ENCODE measurements around the gene SGCE. TPM values are rescaled to one million over a fixed set of nuclear protein-coding genes. Genes with fewer than 3 reads are reported as not detected.

The SGCE gene
- total RNA-seq, 1 experiment from 2014 or later, result not detected

DNA sequence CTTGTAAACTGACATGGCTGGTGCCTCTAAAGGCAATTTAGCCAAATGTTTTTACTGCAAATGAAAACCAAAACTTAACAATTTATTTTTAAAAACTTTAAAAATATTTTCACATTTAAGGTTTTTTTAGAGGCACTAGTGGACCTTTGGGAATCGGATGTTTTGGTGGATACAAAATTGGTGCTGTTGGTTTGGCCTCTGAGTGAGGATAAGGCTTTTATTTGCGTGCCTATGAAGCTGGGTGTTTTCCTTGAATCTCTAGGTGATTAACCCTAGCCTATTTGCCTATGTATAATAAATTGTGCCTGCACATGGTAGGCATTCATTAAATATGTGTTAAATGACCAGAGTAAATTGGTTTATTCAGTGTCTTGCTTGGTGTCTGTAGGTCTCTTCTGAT is 2.9 kb upstream of the SGCE start:
- DNase-seq (ENCODE audit: low spot score), result no peak

DNA sequence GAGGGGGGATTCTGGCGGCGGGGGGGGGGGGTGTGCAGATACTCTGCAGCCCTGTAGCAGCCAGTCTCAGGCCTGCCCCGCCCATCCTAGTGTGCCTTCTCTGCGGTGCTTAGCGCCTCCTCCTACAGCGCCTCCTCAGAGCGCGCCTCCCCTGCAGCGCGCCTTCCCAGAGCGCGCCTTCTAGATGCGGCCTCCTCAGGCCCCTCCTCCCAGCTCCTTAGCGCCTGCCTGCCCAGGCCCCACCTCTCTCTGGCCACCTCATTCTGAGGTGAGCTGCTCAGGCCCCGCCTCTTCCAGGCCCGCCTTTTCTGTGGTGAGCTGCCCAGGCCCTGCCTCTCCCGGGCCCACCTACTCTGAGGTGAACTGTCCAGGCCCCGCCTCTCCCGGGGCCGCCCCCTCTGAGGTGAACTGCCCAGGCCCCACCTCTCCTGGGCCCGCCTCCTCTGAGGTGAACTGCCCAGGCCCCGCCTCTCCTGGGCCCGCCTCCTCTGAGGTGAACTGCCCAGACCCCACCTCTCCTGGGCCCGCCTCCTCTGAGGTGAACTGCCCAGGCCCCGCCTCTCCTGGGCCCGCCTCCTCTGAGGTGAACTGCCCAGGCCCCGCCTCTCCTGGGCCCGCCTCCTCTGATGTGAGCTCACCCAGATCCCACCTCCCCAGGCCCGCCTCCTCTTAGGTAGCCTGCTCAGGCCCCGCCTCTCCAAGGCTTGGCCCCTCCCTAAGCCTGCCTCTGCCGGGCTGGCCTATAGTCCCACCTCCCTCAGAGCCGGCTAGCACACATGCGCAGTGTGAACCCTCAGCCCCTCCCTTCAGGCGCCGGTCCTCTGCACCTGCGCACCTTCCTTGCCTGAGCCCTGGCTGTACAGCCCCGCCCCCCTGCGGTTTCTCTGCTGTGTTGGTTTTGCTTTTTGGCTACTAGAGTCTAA is 2.1 kb upstream of the SGCE start:
- DNase-seq (ENCODE audit: low spot score), result peak; percentile 97

DNA sequence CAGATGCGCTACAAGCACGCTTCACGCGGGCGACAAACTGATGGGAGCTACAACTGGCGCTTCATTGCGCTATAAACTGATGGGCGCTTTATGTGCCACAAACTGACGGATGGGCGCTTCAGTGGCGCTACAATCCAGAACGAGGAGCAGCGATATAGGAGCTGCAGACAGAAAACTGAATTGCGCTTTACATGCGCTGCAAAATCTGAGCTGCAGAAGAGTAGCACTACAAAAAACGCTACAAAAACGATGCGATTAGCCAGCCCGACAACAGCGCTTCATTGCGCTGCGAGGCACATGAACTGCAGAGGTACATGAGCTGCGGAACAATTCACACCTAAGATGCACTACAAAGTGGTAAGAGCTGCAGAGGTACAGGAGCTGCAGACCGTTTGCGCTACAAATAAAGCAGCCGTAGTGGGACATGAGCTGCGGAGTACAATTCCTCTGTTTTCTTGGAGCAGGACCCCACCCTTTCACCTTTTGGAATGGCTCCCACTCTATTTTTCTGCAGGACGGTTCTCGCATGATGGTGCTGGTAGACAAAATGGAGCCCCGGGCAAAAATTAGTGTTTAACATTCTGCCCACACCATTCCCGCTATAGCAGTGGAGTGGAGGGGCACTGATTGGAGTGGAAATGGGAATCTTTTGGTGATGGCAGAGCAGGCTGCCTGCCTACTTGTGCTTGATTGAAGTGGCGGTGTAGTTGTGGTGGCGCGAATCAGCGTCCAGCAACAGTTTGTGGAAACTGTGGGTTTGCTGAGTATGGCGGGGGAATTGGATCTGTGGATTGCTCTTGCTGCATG is 1.2 kb upstream of the SGCE start:
- DNase-seq (ENCODE audit: low spot score), result peak; percentile 49

DNA sequence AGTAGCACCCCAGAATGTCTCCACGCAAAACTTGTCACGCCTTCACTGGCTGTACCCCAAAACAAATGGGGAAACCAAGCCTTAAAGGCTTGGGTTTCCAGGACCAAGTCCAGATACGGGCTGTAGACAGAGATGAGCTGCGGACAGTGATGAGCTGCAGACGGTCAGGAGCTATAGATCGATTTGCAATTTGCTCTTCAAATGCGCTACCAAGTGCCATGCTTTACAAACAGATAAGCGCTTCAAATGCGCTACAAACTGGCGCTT is 658 bp upstream of the SGCE start:
- no peak for DNase-seq (ENCODE audit: low spot score)

- no peak for DNase-seq (ENCODE audit: low spot score)
Observed at GRCh38 chr7:94655126-94655847, 646 bp downstream of the SGCE start.

DNA sequence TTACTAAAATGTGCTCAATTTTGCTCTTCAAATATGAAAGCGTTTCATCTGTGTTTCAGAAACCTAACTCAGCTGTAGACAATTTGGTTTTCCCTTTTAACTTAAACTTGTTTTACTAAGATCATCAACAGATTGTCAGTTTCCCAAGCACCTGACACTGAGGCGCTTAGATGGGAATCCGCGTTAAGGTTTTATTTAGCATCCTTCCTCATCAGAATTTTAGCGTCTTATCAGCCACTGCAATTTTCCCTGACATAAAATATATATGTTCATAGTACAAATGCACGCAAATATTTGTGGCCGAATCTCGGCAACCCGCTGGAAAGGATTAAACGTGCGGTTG is 1.2 kb downstream of the SGCE start:
- DNase-seq (ENCODE audit: low spot score), result no peak

DNA sequence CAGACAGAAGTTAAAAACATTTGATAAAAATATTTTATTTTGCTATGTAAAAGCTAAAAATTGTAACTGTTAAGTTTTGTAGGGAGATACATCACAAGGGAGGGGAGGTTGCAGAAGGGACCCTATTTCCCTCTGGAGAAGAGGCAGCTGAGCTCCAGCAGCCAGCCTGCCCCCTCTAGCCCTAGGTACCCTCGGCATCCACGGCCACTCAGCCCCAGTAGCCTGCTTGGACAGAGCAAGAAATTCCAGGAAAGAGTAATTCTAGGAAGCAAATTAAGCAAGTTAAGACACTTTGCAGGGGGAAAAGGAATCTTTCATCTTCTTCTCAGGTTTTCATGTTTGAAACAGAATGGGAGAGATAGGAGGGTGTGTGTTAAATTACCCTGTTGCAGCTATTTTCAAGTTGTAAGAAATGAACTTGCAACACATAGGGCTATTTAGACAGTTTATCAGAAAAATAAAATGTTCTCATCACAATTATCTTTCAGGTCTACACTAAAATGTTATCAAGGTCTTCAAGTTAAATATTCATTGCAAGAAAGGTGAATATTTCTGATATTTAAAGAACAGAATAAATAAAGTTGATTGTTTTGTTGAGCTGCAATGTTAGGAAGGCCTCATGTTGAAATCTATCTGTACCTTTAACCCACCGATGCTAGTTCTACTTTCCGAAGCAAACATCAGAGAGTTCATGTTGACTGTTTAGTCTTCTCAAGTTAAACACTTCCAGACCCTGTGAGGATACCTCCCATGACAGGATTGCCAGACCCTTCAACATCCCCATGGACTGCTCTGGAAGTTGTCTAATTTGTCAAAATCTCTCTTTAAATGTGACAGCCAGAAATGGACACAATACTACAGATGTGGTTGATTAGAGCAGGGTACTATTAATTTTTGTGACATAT is 5.5 kb downstream of the SGCE start:
- DNase-seq (ENCODE audit: low spot score), result no peak

- no peak for DNase-seq (ENCODE audit: low spot score)
Observed at GRCh38 chr7:94649450-94649849, 6.5 kb downstream of the SGCE start.

DNA sequence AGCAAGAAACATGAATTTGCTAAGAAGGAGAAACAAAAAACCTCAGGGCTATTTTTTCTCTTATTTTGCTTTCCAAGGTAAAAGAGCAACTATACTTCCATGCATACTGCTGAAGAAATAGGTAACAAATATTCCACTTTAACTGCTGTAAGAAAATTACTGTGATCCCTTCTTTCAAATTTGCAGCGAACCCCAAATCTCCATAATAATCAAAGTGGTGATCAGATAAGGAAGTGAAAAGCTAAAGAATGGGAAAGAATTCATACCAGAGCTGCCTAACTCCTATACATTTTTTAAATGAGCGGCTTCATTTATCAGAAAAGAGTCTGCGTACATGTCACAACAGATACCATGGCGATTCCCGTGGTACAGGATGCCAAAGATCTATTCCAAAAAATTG is 7.2 kb downstream of the SGCE start:
- no peak for DNase-seq (ENCODE audit: low spot score)

DNA sequence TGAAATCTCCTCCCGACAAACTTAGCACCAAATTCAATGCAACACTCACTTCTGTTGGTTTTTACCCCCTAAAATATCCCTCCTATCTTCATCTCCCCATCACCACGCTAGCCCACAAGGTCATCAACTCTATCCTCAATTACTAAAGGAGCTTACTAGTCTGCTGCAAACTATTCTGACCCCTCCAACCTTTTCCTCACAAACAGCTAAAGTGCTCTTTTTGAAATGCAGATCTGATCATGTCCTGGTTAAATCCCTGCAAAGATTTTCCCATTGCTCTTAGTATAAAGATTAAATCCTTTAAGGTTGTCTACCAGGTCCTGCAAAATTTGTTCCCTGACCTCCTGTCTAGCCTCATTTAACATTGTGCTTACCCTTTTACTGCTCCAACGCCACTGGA is 8.6 kb downstream of the SGCE start:
- no peak for DNase-seq (ENCODE audit: low spot score)

DNA sequence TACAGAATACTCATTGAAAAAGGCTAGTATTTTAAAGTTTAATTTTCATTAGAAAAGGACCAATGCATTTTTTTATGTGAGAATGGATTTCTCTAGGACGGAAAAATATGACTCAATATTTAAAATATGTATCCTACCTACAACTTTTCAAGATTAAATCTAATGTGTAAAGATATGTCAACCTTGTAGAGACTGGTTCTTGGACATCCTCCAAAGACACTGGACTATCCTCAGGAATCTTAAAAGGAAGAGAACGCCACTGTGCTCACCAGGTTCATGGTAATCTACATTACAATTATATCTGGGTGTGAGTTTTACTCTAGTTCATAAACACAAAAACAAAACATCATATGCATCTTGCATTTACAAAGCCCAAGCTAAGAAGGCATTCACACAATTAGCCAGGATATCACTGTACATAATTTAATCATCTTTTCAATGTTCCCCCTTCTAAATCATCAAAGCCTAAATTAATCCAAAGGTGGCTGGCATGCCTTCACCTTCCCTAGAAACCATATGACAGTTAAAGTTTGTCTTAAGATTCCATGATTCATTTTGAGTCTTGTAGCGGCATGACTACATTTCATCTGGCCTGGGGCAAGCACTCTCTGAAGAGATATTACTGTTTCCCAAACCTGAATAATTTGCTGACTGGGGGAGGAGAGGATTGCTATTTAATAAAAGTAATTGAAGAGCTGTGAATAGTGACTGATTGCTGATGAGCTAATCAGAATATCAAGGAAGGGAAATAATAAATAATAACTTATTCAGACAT is 12.0 kb downstream of the SGCE start:
- peak; percentile 43 for DNase-seq (ENCODE audit: low spot score)

GRCh38 chr7:94642838-94643653 is 12.9 kb downstream of the SGCE start:
- DNase-seq (ENCODE audit: low spot score), result no peak

GRCh38 chr7:94639384-94639783 is 16.5 kb downstream of the SGCE start:
- no peak for DNase-seq (ENCODE audit: low spot score)

- DNase-seq (ENCODE audit: low spot score), result no peak
Observed at GRCh38 chr7:94635687-94636086, 20.2 kb downstream of the SGCE start.

GRCh38 chr7:94634502-94634901 is 21.4 kb downstream of the SGCE start:
- no peak for DNase-seq (ENCODE audit: low spot score)

DNA sequence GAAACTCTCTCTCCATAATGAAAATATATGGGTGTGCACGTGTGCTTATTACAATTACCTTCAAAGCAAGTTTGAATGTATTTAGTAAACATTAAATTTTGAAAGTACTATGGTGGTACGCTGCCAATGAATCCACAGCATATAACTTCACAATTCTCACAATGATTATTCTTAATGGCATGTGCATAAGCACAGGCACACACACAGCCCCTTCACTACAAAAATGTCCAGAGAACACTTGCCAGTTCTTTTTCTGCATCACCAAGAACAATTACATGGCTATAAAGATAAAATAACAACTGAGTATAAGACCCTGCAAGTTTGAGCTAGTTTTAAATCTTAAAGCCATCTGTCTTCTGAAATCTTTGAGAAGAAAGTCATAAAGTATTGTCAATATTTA is 22.2 kb downstream of the SGCE start:
- DNase-seq (ENCODE audit: low spot score), result no peak

DNA sequence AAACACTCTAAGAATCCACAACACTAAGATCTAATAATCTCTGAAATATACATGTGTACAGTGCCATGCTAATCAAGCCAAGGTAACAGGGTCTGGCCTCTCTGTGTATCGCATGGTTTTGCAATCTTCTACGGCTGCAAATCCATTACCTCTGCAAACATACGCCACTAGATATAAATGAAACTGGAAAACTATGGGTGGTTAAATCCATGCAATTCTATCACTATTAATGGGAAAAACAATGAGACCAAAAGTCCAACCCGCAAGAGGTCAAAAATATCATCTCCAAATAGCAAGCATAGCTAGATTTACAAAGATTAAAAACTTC is 23.0 kb downstream of the SGCE start:
- DNase-seq (ENCODE audit: low spot score), result no peak

GRCh38 chr7:94632338-94633013 is 23.5 kb downstream of the SGCE start:
- no peak for DNase-seq (ENCODE audit: low spot score)

- DNase-seq (ENCODE audit: low spot score), result no peak
Observed at GRCh38 chr7:94630855-94631254, 25.1 kb downstream of the SGCE start.
